PC-9 (cell line): ENCODE results near the gene DHRSX. TPM values are rescaled to one million over a fixed set of nuclear protein-coding genes. Genes with fewer than 3 reads are reported as not detected.

Experiments
- BruUV-seq: library from RNA; stranded (reverse); fragments of 400-500 nt; replicated peaks from 2 replicates; lab custom pipeline; 2021; lab: Mats Ljungman, UMichigan
- CTCF ChIA-PET: fragments of 300-600 bp; sonication (Branson Sonifier 250); formaldehyde crosslinking; loops from one replicate; lab custom pipeline; 2022; ENCODE audit warnings: antibody characterized with exemption; lab: Charles Lee
- POLR2A ChIA-PET: fragments of 300-600 bp; sonication (Branson Sonifier 250); formaldehyde crosslinking; loops from one replicate; lab custom pipeline; 2022; ENCODE audit warnings: antibody characterized with exemption; ENCODE audit not compliant: unreplicated experiment; lab: Charles Lee
- DNase-seq, 2 experiments: peaks; one replicate each; pipeline versions ENCODE4 v3.0.0 to v3.0.0-alpha.2; 2015 to 2022; ENCODE audit warnings: mixed read lengths in 1 of 2
- H2AFZ ChIP-seq: fragments of 200-600 bp; sonication (generic); 2 replicates; pipeline ENCODE4 v1.8.1; 2017; ENCODE audit warnings: antibody characterized with exemption
- H3F3A ChIP-seq: fragments of 200-600 bp; sonication (generic); 2 replicates; pipeline ENCODE4 v1.8.1; 2017; ENCODE audit warnings: antibody characterized with exemption, mild to moderate bottlenecking, low read depth; ENCODE audit not compliant: insufficient read depth
- H3K27ac ChIP-seq: fragments of 200-600 bp; sonication (generic); 2 replicates; pipeline ENCODE4 v1.6.1; 2016; ENCODE audit warnings: mixed run types
- H3K27me3 ChIP-seq: fragments of 200-600 bp; sonication (generic); 2 replicates; pipeline ENCODE4 v1.6.1; 2016; ENCODE audit warnings: low read depth, mixed run types; ENCODE audit not compliant: insufficient read depth
- H3K36me3 ChIP-seq: fragments of 200-600 bp; sonication (generic); 2 replicates; pipeline ENCODE4 v1.6.1; 2016; ENCODE audit warnings: low read depth, mixed run types
- H3K4me1 ChIP-seq: fragments of 200-600 bp; sonication (generic); replicated peaks from 2 replicates; pipeline ENCODE4 v1.6.1; 2016; ENCODE audit warnings: mixed run types; ENCODE audit not compliant: insufficient read depth
- H3K4me2 ChIP-seq: fragments of 200-600 bp; sonication (generic); 2 replicates; pipeline ENCODE4 v1.6.1; 2017; ENCODE audit warnings: mixed run types
- H3K4me3 ChIP-seq: fragments of 200-600 bp; sonication (generic); 2 replicates; pipeline ENCODE4 v1.6.1; 2016; ENCODE audit warnings: mixed run types
- H3K79me2 ChIP-seq: fragments of 200-600 bp; sonication (generic); 2 replicates; pipeline ENCODE4 v1.6.1; 2017; ENCODE audit warnings: low read depth, mixed run types
- H3K9me2 ChIP-seq: fragments of 200-600 bp; sonication (generic); 2 replicates; pipeline ENCODE4 v1.8.1; 2017; ENCODE audit warnings: mild to moderate bottlenecking; ENCODE audit not compliant: insufficient read depth
- H3K9me3 ChIP-seq: fragments of 200-600 bp; sonication (generic); 2 replicates; pipeline ENCODE4 v1.8.1; 2016; ENCODE audit warnings: low read depth; ENCODE audit not compliant: insufficient read depth
- H4K20me1 ChIP-seq: fragments of 200-600 bp; sonication (generic); 2 replicates; pipeline ENCODE4 v1.8.1; 2017; ENCODE audit not compliant: insufficient read depth
- CTCF ChIP-seq: fragments of 200-600 bp; sonication (generic); conservative IDR thresholded peaks from 2 replicates; pipeline ENCODE4 v1.6.1; 2017; ENCODE audit warnings: mixed run types, antibody characterized with exemption, mild to moderate bottlenecking, moderate library complexity
- EZH2 ChIP-seq: fragments of 200-600 bp; sonication (generic); IDR thresholded peaks from 2 replicates; pipeline ENCODE4 v1.8.0; 2017; ENCODE audit warnings: antibody characterized with exemption, low read depth
- intact Hi-C: fragments of 100-400 bp; cut with micrococcal nuclease; formaldehyde crosslinking; loops from one replicate; pipeline ENCODE4 v1.10.0; 2022; ENCODE audit not compliant: unreplicated experiment
- total RNA-seq: library from RNA; stranded (reverse); gene quantifications from 2 replicates; pipeline ENCODE4 v1.2.3, GENCODE V29; 2021

Gene DHRSX
- total RNA-seq, 1 experiment from 2014 or later: 13.2 TPM

GRCh38 chrX:2504706-2505332, 4.0 kb upstream of the DHRSX start:
- Histone ChIP-seq H3K27me3 (no peaks in the 10 kb centered on the region), H3K4me3 (no peak overlapping the region), H3K27ac (no peak overlapping the region), H4K20me1 (no peaks in the 10 kb centered on the region), H3K4me2 (no peak overlapping the region), H3K4me1 (peaks cover 15% of the 10 kb centered on the region), H3K9me3 (no peaks in the 10 kb centered on the region), H3K79me2 (peaks cover 4% of the 10 kb centered on the region), H3F3A (peaks cover 10% of the 10 kb centered on the region; the same call in 1 of the 2 replicates), H3K36me3 (no peaks in the 10 kb centered on the region), H3K9me2 (no peaks in the 10 kb centered on the region), H2AFZ (no peak overlapping the region)
- TF ChIP-seq EZH2: no peak
- TF ChIP-seq CTCF: no peak
- ChIA-PET CTCF (no interaction called here), POLR2A (no interaction called here)
- BruUV-seq: no TSS peak
- intact Hi-C loops: no loop called here
- DNase-seq: no peak

GRCh38 chrX:2503591-2504500, 3.1 kb upstream of the DHRSX start:
- Histone ChIP-seq H3F3A (peaks cover 10% of the 10 kb centered on the region; the same call in 1 of the 2 replicates), H3K27ac (no peak overlapping the region), H3K4me2 (no peak overlapping the region), H3K79me2 (peaks cover 14% of the 10 kb centered on the region), H3K36me3 (no peaks in the 10 kb centered on the region), H3K4me3 (no peak overlapping the region), H3K4me1 (peaks cover 21% of the 10 kb centered on the region), H4K20me1 (no peaks in the 10 kb centered on the region), H2AFZ (no peak overlapping the region), H3K9me3 (no peaks in the 10 kb centered on the region), H3K9me2 (no peaks in the 10 kb centered on the region), H3K27me3 (no peaks in the 10 kb centered on the region)
- no peak for TF ChIP-seq EZH2
- TF ChIP-seq CTCF: no peak
- no peak for DNase-seq
- CTCF ChIA-PET: no interaction called here
- BruUV-seq: no TSS peak
- POLR2A ChIA-PET: no interaction called here
- intact Hi-C loops: no loop called here

DNA sequence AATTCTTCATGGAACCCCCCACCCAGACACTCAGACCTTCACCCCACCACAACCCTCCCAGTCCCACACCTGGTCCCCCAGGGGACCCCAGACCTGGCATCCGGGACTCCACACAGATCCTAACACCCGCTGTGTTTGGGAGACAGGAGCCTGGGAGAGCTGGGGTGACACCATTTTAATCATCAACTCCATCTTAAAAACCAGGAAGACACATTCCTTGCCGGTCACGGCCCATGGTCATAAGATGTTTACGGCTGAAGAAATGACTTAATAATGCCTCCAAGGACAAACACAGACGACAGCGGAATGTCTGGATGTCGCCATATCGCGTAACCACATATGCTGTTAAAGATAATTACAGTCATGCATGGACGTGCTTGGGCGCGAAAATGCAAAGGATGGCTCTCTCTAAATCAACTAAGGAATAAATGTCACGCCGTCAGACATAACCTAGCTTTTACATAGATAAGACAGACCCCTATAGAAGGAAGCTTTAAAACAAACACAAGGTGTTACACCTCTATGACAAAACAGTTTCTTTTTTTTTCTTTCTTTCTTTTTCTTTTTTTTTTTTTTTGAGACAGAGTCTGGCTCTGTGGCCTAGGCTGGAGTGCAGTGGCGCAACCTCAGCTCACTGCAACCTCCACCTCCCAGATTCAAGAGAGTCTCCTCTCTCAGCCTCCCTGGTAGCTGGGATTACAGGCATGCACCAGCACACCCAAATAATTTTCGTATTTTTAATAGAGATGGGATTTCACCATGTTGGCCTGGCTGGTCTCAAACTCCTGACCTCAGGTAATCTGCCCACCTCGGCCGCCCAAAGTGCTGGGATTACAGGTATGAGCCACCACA, 2.1 kb upstream of the DHRSX start:
- Histone ChIP-seq H3K36me3 (no peaks in the 10 kb centered on the region), H3K4me3 (peak overlapping the region; percentile 26; the same call in 1 of the 2 replicates), H3K79me2 (peaks cover 19% of the 10 kb centered on the region), H3K27ac (peak overlapping the region; percentile 50), H3K9me2 (no peaks in the 10 kb centered on the region), H3K27me3 (no peaks in the 10 kb centered on the region), H4K20me1 (no peaks in the 10 kb centered on the region), H2AFZ (peak overlapping the region; percentile 88), H3F3A (peaks cover 10% of the 10 kb centered on the region; the same call in 1 of the 2 replicates), H3K4me2 (peak overlapping the region; percentile 73), H3K4me1 (peaks cover 21% of the 10 kb centered on the region), H3K9me3 (no peaks in the 10 kb centered on the region)
- BruUV-seq: no TSS peak
- ChIA-PET POLR2A (no interaction called here), CTCF (no interaction called here)
- peak; percentile 20 to 78 for DNase-seq
- intact Hi-C loops: no loop called here
- no peak for TF ChIP-seq CTCF
- no peak for TF ChIP-seq EZH2
